Activated naive CD8-positive, alpha-beta T cell treated with anti-CD3 and anti-CD28 coated beads, Interleukin-2, amount 50 U/mL, for 16 hours (primary cell): ENCODE measurements around the gene DNAJC1.
A peak's percentile ranks its signal among the peaks of the same experiment; 100 is the strongest.
"Not testable (repeated sequence)": the region's sequence is repeated elsewhere in the genome, so short reads cannot be mapped to it uniquely, and the experiment has no call there.

Source experiments
- DNase-seq: peaks from one replicate; pipeline ENCODE4 v3.0.0-alpha.2; 2020; ENCODE audit warnings: low read depth, low spot score

The DNAJC1 gene

DNA sequence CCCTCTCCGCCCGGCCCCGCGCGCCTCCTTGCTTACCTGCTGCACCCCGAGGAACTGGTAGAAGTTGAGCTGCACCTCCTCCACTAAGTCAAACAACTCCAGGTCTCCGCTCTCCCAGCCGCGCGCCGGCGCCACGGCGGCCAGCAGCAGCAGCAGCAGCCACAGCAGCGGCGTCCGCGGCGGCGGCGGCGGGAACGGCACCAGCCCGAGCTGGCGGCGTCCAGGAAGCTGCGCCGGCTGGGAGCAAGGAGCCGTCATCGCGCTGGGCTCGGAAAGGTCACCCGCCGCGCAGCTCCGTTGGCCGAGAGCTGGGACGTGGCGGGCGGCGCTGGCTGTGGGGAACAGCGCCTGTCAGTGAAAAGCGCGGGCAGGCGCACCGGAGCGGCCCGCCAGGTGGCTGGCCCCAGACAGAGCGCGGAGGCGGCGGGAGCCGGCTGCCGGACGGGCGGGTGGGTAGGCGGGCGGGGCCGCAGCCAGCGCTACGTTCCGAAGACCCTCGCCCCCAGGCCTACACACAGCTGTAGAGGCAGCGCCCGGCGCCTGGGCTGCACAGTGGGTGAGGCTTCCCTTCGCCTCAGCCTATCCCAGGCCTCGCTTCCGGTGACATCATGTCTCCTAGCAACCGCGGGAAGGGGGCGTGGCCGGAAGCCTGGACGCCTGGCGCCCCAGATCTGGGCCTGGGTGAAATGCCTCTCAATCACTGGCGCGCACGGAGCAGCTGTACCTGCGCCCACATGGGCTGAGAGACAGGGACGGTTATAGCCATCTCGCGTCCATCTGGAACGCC is at the start of gene DNAJC1:
TSS of gene DNAJC1 (minus strand) at position 554 of the 787 bp plus-strand sequence. CDS start at position 258, 296 bp downstream.
- peak; percentile 95 for DNase-seq

DNA sequence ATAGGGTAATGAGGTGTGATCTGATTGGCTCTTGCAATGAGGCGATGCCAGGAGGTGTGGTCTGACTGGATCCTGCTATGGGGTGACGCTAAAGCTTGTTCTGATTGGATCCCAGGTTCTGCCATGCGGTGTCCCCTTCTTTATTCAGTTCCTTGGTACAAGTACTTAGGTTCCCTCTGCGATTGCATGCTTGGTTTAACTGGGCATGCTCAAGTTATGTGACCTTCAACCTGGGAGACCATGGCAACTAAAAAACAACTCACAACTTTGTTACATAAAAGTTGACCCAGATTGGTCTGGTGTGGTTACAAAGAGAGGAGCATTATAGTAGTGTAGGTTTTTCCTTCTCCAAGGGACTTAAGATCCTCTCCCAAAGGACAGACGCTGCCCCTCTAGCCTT is 49.5 kb upstream of the DNAJC1 start:
- DNase-seq = no peak

- DNase-seq = no peak
Observed at GRCh38 chr10:22049635-22050034, 46.1 kb upstream of the DNAJC1 start.

DNA sequence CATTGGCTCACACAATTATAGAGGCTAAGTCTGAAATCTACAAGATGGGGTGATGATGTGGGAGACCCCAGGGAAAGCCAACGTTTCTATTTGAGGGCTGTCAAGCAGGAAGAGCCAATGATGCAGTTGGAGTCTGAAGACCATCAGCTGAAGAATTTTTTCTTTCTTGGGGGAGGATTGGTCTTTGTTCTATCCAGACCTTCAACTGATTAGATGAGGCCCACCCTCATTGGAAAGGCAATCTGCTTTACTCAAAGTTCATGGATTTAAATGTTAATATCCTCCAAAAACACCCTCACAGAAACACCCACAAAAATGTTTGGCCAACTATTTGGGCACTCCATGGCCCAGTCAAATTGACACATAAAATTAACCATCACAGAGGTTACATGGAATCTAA is 44.3 kb upstream of the DNAJC1 start:
- DNase-seq = no peak

DNA sequence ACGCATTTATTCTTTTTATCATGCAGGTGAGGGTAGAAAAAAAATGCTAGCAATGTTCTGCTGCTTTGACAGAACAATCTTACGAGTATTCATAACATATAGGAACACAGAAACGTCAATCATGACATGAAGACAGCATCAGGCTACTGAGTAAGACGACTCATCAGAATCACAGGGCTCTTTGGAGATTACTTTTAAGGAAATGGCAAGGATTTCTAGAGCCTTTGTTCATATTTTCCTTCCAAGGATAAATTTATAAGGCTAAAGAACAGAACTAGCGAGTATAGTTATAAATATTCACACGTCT is 39.8 kb upstream of the DNAJC1 start:
- no peak for DNase-seq

DNA sequence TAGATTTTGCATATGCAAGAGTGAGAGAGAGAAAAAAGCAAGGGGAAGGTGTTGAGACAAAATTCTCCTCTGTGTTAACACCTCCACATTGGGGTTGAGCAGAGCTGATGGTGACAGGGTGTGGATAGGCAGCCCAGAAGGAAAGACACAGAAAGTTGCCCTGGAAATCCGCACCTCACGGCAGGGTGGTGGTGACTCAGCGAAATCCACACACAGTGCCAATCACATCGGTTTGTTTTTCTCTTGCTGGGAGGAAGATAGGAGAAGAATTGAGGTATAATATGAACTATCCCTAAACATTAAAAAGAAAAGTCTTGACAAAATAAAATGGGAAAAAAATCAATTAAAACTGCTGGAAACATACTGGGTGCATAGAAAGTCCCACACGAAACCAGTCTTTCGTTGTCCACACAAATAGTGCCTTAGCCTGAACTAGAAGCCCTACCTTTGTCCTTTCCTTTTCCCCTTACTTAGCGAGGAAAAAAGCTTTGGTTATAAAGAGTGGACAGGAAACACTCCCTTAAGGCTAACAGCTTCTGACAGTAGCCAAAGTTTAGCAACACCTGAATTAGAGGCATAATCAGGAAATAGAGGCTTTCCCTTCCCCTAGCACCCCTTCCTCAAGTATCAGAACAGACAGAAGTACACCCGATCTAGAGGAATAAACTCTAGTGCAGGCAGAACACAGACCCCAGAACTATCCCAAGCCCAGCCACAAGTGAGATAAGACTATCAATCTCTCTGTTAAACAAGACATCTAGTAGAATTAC is 39.2 kb upstream of the DNAJC1 start:
- no peak for DNase-seq

DNA sequence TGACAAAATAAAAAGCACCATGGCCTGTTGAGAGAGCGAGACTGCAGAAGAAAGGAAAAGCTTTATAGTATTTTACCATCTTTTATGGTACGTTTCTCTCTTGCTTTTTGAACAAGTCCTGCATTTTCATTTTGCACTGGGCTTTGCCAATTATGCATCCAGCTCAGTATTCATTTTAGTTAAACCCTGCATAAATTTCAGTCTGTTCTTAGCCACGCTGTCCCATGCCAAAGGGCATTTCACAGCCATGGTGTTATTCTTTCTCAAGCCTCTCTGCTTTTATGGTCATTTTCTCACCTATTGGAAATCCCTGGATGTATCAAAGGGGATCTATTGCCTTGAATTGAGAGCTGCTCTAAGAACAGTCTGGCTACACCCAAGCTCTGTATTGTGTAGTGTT is 30.8 kb upstream of the DNAJC1 start:
- DNase-seq = no peak

DNA sequence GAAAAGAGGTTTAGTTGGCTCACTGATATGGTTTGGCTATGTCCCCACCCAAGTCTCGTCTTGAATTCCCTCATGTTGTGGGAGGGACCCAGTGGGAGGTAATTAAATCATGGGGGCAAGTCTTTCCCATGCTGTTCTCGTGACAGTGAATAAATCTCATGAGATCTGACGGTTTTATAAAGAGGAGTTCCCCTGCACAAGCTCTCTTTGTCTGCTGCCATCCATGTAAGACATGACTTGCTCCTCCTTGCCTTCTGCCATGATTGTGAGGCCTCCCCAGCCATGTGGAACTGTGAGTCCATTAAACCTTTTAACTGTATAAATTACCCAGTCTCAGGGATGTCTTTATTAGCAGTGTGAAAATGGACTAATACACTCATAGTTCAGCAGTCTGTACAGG is 28.7 kb upstream of the DNAJC1 start:
- not testable (repeated sequence) for DNase-seq

- no peak for DNase-seq
Observed at GRCh38 chr10:22030421-22030820, 26.9 kb upstream of the DNAJC1 start.

DNA sequence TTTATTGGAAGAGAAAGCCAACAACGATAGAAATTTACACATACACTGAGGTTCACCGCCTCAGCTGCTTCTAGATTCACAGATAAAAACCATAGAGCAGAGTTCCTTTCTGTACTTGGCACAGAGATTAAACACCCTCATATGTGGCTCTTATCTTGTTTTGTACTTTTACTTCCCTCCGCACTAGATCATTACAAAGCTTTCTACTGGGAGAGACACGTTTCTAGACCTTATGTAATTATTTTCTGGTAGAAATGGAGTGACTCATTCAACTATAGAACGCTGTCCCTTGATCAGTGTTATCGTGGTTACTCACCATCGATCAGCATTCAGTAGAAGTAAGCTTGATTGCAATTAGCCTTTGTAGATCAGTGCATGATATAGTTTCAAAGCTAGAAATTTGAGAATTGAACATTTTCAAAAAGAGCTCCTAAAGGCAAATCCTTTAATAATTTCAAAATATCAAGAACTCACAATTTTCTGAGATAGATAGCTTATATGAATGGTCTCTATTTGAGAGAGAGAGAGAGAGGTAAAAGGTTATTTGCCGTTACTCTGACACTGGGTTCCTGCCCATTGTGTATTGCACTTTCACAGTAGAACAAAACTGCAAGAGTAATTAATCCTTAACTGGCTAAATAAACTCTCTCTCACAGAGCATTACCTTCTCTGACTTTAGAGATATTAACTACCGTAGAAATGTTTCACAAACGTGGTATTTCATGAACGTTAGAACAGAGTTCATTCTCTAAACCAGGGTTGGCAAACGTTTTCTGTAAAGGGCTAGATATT is 26.1 kb upstream of the DNAJC1 start:
- DNase-seq = no peak

- DNase-seq = no peak
Observed at GRCh38 chr10:22027364-22028238, 24.1 kb upstream of the DNAJC1 start.

DNA sequence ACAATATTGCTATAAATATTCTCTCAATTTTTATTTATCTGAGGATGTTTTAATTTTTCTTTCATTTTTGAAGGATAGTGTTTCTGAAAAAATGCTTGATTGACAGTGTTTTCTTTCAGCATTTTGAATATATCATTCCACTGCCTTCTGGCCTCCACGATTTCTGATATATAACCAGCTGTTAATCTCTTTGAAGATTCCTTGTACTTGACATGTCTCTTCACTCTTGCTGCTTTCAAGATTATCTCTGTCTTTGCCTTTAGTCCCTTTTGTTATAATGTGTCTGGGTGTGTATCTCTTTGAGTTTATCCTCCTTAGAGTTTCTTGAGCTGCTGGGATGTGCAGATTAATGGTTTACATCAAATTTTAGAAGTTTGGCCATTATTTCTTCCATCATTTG is 22.8 kb upstream of the DNAJC1 start:
- no peak for DNase-seq

DNA sequence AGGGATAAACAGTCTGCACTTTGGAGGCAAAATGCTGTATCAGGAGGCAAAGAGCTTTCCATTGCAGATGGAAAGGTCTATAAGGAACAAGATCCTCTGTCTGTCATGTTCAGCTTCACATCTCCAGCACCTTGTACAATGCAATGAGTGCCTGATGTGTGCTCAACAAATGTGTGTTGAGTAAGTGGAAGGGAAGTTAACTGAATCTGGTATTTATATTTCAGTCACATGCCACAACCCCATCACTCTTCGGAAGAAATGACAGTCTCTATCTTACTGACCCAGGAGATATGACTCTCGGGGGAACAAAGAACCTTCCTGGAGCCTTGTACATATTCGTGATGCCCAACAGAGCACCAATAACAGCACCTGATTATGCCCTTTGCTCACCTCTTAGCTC is 20.0 kb upstream of the DNAJC1 start:
- no peak for DNase-seq

- DNase-seq = peak; percentile 17
Observed at GRCh38 chr10:22022257-22023032, 18.9 kb upstream of the DNAJC1 start.

GRCh38 chr10:22021144-22021543 is 17.6 kb upstream of the DNAJC1 start:
- DNase-seq = not testable (repeated sequence)

GRCh38 chr10:22017283-22018020 is 13.9 kb upstream of the DNAJC1 start:
- no peak for DNase-seq

- no peak for DNase-seq
Observed at GRCh38 chr10:22016046-22016705, 12.6 kb upstream of the DNAJC1 start.

- no peak for DNase-seq
Observed at GRCh38 chr10:22010973-22011408, 7.5 kb upstream of the DNAJC1 start.

GRCh38 chr10:22010539-22010938 is 7.0 kb upstream of the DNAJC1 start:
- no peak for DNase-seq
